NB4 (cell line): ENCODE results near the gene AAMDC.

ENCODE experiments used
- MYC ChIP-seq: IDR thresholded peaks from 2 replicates; pipeline ENCODE4 v1.6.1; 2011; ENCODE audit warnings: low read depth, low read length
- POLR2A ChIP-seq: IDR thresholded peaks from 2 replicates; pipeline ENCODE4 v1.6.1; 2011; ENCODE audit warnings: mild to moderate bottlenecking; ENCODE audit not compliant: insufficient read length; ENCODE audit errors: extremely low read depth
- TF ChIP-seq, protein P1 (sequence below): IDR thresholded peaks from one replicate; pipeline ENCODE4 v1.5.1; 2012; ENCODE audit warnings: low read depth, low read length

DNA sequence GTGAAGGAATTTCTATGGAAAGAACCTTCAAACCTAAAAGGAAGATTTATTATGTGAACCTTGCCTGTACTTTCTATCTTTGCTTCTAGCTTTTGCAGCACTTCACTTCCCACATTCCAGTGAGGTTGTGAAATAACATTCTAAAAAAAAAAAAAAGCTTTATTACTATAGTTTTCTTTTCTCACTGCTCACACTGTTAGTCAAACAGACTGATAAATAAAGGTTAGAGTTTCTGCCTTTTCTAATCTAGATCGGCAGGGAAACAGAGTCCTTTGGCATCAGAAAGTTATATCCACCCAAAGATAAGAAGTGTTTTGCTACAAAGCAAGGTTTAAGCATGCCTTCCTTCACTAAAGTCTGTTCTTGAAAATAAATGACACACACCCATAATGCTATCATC, 2.8 kb downstream of the AAMDC start:
- TF ChIP-seq, protein P1, sequence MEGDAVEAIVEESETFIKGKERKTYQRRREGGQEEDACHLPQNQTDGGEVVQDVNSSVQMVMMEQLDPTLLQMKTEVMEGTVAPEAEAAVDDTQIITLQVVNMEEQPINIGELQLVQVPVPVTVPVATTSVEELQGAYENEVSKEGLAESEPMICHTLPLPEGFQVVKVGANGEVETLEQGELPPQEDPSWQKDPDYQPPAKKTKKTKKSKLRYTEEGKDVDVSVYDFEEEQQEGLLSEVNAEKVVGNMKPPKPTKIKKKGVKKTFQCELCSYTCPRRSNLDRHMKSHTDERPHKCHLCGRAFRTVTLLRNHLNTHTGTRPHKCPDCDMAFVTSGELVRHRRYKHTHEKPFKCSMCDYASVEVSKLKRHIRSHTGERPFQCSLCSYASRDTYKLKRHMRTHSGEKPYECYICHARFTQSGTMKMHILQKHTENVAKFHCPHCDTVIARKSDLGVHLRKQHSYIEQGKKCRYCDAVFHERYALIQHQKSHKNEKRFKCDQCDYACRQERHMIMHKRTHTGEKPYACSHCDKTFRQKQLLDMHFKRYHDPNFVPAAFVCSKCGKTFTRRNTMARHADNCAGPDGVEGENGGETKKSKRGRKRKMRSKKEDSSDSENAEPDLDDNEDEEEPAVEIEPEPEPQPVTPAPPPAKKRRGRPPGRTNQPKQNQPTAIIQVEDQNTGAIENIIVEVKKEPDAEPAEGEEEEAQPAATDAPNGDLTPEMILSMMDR: no peak
- TF ChIP-seq POLR2A: no peak
- no peak for TF ChIP-seq MYC
